Astrocyte of the hippocampus (primary cell): ENCODE results near the gene STAT3.
"Not testable (repeated sequence)": the region's sequence is repeated elsewhere in the genome, so short reads cannot be mapped to it uniquely, and the experiment has no call there.

Experiments used
- DNase-seq: peaks from one replicate; pipeline ENCODE4 v3.0.0; 2011; ENCODE audit warnings: low read depth, low spot score

STAT3 gene

DNA sequence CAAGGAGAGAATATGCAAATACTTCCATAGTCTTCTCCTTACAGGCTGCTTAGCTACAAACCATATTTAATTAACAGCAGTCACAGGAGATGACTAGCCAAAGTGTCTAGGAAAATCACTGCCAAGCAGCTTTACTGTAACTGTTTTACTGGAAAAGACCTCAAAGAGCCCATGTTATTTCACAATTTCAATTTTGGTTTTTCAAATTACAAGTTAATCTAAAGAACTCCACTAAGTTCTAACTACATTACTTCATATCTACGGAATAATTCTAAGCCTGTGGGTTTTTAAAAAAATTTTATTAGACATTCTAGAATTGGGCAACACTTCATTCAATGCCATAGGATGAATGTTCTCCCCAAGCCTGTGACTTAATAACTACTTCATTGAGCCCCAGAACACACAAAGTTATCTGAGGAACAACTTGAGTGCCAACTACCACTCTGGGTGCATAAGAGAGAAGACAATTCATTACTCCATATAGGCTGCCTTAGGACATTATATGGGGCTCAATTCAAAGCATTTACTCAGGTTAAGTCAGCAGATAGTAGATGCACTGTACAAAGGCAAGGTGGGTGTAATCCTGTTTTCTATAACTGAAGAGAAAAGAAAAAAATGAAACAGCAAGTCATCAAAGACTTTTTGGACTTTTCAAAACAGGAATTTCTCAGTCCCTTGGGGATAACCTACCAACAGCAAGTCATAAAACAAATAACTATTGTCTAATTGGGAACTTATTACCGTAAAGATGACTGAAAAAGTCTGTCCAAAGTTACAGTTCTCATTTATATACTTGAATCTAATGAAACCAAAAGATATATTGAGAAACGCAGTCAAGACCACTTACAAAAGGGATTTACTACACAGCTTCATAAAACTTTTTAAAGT lies 33.0 kb downstream of the STAT3 start:
- no peak for DNase-seq

DNA sequence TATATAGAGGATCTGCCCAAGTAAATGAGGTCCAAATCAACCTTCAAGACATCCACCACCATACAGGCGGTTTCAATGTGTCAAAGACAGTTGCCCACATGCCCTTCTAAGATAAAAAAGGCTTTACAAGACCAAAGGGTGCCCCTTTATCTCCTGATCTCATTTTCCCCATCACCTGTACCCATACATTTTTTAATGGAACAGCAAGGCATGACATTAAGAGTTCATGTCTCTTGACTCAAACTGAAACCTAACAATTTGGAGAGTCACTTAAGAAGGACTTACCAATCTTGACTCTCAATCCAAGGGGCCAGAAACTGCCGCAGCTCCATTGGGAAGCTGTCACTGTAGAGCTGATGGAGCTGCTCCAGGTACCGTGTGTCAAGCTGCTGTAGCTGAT lies 40.1 kb downstream of the STAT3 start:
- no peak for DNase-seq

DNA sequence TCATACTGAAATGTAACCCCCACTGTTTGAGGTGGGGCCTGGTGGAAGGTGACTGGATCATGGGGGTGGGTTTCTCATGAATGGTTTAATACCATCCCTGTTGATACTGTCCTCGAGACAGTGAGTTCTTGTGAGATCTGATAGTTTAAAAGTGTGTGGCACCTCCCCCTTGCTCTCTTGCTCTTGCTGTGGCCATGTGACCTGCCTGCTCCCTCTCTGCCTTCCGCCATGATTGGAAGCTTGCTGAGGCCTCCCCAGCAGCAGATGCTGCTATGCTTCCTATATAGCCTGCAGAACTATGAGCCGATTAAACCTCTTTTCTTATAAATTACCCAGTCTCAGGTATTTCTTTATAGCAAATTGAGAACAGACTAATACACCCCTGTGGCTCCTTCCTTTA lies 40.6 kb downstream of the STAT3 start:
- no peak for DNase-seq

DNA sequence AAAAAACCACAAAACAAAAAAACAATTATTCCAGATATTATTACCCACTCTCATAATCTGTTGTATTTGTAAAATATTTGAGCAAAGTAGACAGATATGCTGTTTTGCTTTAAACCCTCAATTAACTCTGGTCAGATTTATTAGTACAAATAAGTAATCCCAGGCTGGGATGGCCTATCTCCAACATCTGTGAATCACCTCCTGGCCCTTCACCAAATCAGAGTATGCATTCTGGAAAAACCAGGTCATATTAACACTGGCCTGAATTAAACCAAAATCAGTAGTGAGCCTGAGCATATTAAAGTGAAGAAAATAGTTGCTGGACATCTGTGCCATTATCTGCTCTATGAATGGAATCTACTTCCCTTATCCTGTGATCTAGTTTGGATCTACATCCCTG lies 41.0 kb downstream of the STAT3 start:
- peak; percentile 91 for DNase-seq

DNA sequence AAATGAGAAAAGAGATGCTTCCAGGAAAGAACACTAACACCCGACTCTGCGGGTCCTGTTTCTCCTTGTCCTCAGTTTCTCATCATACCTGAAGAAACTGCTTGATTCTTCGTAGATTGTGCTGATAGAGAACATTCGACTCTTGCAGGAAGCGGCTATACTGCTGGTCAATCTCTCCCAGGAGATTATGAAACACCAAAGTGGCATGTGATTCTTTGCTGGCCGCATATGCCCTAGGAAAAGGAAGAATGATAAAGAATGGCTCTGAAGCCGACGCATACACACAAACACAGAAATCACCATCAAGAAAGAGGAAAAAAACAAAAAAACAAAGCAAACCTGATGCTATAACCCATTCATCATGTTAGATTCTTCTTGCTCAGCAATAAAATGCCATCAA lies 41.8 kb downstream of the STAT3 start:
- DNase-seq: no peak

DNA sequence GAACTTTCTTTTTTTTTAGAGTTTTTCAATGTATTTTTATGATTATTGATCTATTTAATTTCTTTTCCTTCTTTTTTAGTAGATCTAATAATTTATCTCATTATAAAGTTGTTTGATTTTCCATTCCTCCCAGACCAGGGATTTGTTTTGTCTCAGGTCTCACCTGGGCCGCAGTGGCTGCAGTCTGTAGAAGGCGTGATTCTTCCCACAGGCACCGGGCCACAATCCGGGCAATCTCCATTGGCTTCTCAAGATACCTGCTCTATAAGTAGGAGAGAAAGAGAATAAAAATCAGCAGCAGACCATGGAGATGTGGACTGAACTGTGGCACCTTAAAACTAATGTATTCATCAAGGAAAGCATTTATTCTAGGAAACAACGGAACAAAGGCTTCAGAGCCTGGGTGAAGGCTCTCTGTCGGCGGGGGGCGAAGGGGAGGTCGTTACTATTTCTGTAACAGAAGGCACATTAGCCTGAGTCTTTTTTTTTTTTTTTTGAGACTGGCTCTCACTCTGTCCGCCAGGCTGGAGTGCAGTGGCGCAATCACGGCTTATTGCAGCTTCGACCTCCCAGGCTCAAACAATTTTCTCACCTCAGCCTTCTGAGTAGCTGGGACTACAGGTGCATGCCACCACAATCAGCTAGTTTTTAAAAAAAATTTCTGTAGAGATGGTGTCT lies 42.7 kb downstream of the STAT3 start:
- DNase-seq: no peak

DNA sequence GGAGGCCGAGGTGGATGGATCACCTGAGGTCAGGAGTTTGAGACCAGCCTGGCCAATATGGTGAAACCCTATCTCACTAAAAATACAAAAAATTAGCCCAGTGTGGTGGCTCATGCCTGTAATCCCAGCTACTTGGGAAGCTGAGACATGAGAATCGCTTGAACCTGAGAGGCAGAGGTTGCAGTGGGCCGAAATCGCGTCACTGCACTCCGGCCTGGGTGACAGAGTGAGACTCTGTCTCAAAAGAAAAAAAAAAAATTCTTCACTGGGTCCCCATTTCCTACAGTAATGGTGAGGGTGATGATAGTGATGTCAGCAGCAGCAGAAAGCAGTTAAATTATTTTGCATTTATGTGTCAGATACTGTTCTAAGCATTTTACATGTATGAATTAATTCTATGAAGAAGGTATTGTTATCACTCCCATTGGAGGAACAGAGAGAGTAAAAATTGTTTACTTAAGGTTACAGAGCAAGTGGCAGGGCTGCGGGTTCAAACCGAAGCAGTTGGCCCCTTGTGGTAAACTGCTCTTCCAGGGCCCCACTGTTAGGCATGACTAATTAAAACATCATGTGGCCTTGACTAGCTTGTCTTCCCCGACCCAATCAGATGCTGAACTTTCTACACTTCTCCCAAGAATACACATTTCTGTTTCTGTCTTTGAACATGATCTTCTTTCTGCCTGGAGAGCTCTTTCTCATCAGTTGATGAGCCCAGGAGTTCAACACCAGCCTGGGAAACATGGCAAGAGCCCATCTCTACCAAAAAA lies 45.8 kb downstream of the STAT3 start:
- DNase-seq: peak; percentile 29

DNA sequence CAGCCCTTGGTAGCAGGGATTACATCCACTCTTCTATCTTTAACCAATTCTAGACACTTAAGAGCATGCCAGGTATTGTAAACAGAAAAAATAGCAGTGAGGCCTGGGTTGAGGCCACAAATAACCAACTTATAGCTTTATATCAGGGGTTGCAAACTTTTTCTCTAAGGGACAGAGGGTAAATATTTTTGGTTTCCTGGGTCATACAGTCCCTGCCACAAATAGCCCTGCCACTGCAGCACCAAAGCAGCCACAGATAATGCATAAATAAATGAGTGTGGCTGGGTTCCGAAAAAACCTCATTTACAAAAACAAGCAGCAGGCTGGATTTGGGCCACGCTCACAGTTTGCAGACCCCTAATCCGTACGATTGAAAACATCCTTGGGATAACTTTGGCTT lies 46.7 kb downstream of the STAT3 start:
- DNase-seq: no peak

DNA sequence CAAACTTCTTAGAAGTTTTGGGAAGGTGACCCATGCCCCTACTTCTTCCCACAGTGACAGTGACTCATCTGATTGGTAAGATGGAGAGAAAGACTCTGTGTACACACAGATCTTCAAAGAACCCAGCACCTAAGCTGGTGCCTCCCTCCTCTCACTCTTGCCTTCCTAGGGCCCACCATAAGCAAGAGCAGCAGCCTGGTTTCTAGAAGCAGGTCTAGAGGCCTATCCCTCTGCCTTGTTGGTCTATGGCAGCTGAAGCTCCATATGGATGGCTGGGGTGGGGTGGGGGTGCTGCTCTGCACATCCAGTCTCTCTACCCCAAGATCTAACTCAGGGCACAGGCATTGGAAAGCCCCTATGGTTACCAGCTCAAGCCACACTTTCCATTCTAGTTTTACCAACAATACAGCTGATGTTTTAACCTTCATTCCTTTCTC lies 47.5 kb downstream of the STAT3 start:
- DNase-seq: no peak

DNA sequence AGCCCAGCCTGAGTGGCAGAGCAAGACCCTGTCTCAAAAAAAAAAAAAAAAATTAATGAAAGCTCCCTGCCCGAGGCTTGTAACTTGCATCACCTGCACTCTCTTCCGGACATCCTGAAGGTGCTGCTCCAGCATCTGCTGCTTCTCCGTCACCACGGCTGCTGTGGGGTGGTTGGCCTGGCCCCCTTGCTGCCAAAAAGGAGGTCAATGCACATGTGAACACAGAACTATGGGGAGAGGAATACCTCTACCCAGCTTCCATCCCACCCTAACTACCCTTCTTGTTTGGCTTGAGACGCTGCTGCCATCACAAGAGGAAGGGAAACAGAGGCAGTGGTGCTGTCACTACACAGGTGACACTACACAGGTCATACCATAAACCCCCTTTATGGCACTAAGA lies 49.0 kb downstream of the STAT3 start:
- DNase-seq: no peak

DNA sequence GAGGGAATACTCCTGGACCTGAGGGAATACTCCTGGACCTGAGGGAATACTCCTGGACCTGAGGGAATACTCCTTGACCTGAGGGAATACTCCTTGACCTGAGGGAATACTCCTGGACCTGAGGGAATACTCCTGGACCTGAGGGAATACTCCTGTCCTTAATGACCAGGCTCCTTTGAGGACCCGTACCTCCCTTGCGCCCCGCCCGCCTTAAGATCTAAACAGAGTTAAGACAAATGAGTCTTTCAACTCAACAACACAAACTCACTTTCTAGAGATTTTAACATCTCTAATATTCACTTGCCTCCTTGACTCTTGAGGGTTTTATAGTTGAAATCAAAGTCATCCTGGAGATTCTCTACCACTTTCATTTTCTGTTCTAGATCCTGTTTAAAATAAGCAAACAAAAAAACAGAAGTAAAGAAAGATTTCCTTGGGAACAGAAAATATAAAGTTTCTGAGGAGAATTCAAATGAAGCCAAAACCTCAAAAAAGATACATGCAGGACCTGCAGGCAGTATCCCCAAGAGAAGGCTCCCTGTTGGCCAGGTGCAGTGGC lies 49.7 kb downstream of the STAT3 start:
- no peak for DNase-seq

DNA sequence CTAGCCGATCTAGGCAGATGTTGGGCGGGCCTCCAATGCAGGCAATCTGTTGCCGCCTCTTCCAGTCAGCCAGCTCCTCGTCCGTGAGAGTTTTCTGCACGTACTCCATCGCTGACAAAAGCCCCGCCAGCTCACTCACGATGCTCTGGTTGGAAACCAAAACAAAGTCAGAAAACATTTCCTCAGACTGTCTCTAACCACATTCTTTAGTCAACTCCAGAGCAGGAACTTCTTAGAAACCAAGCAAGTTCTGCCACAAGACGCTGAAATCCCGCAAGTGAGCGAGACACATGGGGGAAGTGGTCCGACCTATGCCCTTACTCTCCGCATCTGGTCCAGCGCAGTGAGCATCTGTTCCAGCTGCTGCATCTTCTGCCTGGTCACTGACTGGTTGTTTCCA lies 50.8 kb downstream of the STAT3 start:
- peak; percentile 72 for DNase-seq

DNA sequence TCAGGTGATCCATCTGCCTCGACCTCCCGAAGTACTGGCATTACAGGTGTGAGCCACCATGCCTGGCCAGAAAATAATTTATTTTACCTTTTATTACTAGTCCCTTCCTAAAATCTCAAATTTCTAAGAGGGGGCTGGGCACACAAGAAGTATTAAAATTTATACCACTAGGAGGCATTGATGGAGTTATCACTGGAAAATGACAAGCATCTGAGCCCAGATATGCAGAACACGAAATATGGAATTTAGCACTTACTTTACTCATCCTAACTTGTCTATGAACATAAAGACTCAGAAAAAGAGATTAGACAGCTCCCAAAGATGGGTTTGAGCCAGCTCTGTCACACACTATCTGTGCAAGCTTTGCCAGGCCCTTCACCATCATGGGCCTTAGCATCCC lies 53.6 kb downstream of the STAT3 start:
- DNase-seq: no peak

DNA sequence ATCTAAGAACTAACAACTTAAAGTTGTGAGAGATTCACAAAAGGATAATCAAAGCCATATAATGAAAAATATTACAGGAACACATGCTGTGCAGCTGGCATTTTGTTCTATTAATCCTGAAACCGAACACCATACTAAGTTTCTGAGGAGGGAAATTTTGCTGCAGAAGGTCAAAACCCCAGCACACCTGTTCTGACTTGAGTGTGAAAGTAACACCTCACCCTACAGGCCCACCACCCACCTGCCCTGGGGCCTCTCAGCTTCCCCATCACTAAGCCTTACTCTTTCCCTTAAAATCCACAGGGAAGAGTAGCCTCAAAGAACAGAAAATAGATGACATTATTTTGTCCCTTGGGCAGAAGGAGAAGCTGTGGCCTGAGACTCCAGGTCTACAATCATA lies 55.2 kb downstream of the STAT3 start:
- no peak for DNase-seq

DNA sequence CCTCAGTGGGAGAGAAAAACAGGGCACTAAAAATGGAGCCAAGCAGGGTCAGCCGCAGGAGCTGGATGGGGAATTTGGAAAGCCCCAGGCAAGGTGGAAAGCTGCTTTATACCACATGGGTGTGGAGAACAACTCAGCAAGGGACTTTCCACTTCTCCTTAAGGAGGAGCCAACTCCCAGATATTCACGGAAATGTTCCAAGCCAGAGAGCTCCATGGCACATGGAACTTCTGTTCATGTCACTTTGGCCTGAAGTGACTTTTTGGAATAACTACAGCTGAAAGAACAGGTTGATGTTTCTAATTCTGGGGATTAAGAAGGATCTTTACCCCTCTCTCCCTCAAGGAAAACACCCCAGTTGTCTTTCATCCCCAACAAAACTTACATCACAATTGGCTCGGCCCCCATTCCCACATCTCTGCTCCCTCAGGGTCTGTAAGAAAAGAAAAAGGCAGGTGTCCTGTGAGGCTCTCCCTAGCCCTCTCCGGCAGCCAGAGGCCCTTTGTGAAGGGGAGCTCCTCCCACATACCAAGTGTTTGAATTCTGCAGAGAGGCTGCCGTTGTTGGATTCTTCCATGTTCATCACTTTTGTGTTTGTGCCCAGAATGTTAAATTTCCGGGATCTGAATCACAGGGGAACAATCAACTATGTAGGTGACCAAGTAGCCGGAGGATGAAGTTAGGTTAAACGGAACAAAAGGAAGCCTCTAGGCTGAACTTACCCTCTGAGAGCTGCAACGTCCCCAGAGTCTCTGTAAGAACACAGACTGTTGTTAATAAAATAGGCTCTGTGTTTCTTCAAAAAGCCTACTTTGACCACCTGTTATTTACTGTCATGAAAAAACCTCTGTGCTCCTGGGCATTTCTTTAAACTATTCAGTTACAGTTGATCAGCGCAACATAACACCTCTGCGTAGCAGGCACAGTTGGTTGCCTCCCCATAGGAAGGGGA lies 58.9 kb downstream of the STAT3 start:
- DNase-seq: peak; percentile 93

DNA sequence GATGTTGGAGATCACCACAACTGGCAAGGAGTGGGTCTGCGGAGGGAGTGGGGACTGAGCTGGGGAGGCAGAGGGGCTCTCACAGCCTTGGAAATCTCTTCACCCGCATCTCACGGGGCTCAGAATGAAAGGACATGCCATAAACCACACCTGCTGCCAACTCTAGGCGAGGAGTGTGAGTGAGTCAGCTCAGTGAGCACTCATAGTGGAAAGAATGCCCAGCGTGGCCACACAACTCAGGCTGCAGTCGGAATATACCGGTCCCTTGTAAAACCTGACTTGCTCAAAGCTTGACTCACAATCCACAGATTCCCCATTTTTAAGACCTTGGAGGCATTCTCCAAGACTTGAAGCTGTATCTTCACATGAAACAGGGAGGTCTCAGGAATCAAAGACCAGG lies 63.2 kb downstream of the STAT3 start:
- DNase-seq: peak; percentile 96

DNA sequence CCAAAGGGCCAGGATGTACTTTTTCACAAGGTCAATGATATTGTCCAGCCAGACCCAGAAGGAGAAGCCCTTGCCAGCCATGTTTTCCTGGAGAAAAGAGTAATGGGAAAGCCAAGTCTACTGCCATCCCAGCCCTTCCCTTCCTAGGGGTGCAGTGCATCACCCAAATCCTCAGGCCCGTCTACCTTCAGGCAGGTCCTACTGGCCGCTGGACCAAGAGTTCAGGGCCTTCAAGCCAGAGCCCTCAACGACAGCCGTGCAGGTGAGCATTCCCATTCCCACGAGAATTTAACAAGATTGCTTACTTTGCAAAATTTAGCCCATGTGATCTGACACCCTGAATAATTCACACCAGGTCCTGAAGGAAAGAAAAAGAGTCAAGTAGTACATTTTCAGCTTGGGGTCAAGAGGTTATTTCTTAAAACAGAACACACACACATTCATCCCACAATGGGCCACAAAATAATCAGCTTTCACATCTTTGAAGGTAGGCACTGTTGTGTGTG lies 64.9 kb downstream of the STAT3 start:
- DNase-seq: no peak

DNA sequence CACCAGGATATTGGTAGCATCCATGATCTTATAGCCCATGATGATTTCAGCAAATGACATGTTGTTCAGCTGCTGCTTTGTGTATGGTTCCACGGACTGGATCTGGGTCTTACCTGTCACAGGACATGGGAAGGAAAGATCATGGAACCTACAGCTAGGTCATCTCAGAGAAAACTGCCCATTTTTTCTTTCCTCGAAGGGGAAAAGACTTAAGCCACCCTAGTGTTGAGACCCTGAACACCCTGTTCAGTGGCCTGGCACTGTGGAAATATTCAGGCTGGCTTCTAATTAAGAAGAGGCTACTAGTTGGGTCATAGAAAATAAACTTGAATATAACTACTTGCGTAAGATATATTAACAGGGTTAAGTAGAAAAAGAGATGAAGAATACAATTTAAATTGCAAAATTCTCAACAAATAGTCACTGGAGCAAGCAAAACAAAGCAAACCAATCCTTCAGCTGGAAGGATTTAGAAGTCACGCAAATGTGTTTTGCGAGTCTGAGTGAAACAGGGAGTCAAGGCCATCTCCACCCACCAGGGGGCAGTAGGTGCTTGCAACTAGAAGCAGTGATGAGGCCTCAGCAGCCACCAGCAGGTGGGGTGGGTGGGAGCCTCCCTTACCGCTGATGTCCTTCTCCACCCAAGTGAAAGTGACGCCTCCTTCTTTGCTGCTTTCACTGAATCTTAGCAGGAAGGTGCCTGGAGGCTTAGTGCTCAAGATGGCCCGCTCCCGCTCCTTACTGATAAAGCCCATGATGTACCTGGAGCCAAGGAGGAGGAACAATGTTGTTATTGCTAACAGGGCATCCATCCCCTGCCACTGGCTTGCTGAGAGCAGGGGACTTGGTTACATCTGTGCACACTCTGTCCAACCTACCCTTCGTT lies 65.6 kb downstream of the STAT3 start:
- peak; percentile 96 for DNase-seq

DNA sequence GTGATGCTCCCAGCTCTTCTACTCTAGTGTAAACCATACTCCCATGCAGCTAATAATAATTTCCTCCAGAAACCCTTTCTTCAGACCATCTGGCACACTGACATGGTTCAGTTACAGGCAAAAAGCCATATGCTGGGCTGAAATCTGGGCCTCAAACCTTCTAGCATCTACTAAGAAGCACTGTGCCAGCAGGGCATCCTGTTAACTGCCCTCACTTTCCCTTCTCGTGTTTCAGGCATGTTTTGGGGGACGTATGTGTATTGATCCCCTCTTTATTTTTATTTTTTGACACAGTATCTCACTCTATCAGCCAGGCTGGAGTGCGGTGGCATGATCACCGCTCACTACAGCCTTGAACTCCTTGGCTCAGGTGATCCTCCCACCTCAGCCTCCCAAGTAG lies 66.7 kb downstream of the STAT3 start:
- no peak for DNase-seq

DNA sequence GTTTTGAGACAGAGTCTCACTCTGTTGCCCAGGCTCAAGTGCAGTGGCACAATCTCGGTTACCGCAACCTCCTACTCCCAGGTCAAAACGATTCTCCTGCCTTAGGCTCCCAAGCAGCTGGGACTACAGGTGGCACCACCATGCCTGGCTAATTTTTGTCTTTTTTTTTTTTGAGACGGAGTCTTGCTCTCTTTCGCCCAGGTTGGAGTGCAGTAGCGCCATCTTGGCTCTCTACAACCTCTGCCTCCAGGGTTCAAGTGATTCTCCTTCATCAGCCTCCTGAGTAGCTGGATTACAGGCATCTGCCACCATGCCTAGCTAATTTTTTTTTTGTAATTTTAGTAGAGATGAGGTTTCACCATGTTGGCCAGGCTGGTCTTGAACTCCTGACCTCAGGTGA lies 70.3 kb downstream of the STAT3 start:
- not testable (repeated sequence) for DNase-seq
